DMS79 (cell line): ENCODE data around the gene GALNS.

Source experiments
- DNase-seq: peaks from one replicate; lab custom pipeline; 2025; lab: John Stamatoyannopoulos, UW

The GALNS gene

GRCh38 chr16:88769617-88770460 lies 86.9 kb downstream of the GALNS start:
- no peak for DNase-seq

- DNase-seq = peak; percentile 49
Observed at GRCh38 chr16:88768071-88768783, 88.5 kb downstream of the GALNS start.

GRCh38 chr16:88767546-88768070 lies 89.1 kb downstream of the GALNS start:
- no peak for DNase-seq

- no peak for DNase-seq
Observed at GRCh38 chr16:88766975-88767374, 89.8 kb downstream of the GALNS start.

- DNase-seq = no peak
Observed at GRCh38 chr16:88764913-88765349, 91.8 kb downstream of the GALNS start.

- no peak for DNase-seq
Observed at GRCh38 chr16:88764080-88764479, 92.7 kb downstream of the GALNS start.
